Keratinocyte (primary cell): Measurements from ENCODE around the gene PCDH9.

ENCODE experiments used
- EZH2 ChIP-seq: IDR thresholded peaks from one replicate; pipeline ENCODE4 v1.6.1; 2012; ENCODE audit warnings: inconsistent platforms, mild to moderate bottlenecking, low read length, moderate library complexity
- TF ChIP-seq, protein P1 (sequence below), 3 experiments: IDR thresholded peaks in 1 of 3; conservative IDR thresholded peaks in 1 of 3; optimal IDR thresholded peaks in 1 of 3; 2 replicates in 2 of 3; 3 replicates in 1 of 3; pipeline versions ENCODE3 to v1.5.1; 2011; ENCODE audit warnings: low read length in 3 of 3, mild to moderate bottlenecking in 3 of 3, moderate library complexity in 2 of 3, control low read depth in 1 of 3, inconsistent platforms in 1 of 3; ENCODE audit not compliant: insufficient read depth in 2 of 3; ENCODE audit errors: extremely low read depth in 1 of 3

DNA sequence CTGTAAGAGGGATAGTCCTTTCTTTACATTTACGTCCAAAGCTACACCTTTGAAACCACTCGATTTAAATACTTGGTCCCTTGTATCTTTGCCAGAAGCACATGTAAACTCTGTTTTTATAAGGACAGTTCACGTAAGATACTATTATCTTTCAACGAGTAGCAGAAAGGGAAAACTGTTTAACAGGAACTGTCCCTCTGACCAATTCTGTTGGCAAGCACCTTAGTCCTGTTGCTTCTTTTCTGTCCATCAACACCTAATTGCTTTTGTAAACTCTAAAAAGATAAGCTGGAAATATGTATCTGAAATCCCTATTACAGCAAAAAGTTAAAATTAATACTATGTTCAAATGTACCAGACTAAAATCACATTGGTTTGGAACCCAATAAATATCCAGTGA is 37.4 kb downstream of the PCDH9 start:
- TF ChIP-seq, protein P1, sequence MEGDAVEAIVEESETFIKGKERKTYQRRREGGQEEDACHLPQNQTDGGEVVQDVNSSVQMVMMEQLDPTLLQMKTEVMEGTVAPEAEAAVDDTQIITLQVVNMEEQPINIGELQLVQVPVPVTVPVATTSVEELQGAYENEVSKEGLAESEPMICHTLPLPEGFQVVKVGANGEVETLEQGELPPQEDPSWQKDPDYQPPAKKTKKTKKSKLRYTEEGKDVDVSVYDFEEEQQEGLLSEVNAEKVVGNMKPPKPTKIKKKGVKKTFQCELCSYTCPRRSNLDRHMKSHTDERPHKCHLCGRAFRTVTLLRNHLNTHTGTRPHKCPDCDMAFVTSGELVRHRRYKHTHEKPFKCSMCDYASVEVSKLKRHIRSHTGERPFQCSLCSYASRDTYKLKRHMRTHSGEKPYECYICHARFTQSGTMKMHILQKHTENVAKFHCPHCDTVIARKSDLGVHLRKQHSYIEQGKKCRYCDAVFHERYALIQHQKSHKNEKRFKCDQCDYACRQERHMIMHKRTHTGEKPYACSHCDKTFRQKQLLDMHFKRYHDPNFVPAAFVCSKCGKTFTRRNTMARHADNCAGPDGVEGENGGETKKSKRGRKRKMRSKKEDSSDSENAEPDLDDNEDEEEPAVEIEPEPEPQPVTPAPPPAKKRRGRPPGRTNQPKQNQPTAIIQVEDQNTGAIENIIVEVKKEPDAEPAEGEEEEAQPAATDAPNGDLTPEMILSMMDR (optimal IDR thresholded peaks at IDR 0.05 in 1 of 3, IDR thresholded peaks at IDR 0.05 in 1 of 3, conservative IDR thresholded peaks at IDR 0.05 in 1 of 3; ENCODE audit: extremely low read depth in 1 of 3, insufficient read depth in 2 of 3, low read length in 3 of 3): no peak
- no peak for TF ChIP-seq EZH2
